AG04449 (cell line): Measurements from ENCODE around the gene TJP3.

ENCODE experiments used
- CTCF ChIA-PET: fragments of 350-600 bp; formaldehyde crosslinking; extraction: SDS; loops from one replicate; lab custom pipeline; 2021; ENCODE audit warnings: antibody characterized with exemption; lab: Yijun Ruan, JAX
- POLR2A ChIA-PET: fragments of 400-600, 350-600 bp; formaldehyde crosslinking; extraction: SDS; loops from one replicate; lab custom pipeline; 2020; ENCODE audit warnings: antibody characterized with exemption, inconsistent platforms; lab: Yijun Ruan, JAX
- DNase-seq: peaks from one replicate; pipeline ENCODE4 v3.0.0-alpha.2; 2010; ENCODE audit warnings: low read depth, low spot score
- H3K4me3 ChIP-seq: 2 replicates; pipeline ENCODE4 v1.5.1; 2011; ENCODE audit warnings: low read depth, mild to moderate bottlenecking, control low read depth, low read length
- TF ChIP-seq, protein P1 (sequence below): IDR thresholded peaks from one replicate; pipeline ENCODE4 v1.5.1; 2011; ENCODE audit warnings: mild to moderate bottlenecking, moderate library complexity, low read length, control low read depth, inconsistent platforms; ENCODE audit not compliant: insufficient read depth; ENCODE audit errors: missing control alignments

TJP3 gene

GRCh38 chr19:3708207-3708931 is at the start of gene TJP3:
TSS of gene TJP3 (plus strand) at chr19:3708384. CDS start at chr19:3728433, 20,049 bp downstream.
- no peak for DNase-seq
- TF ChIP-seq, protein P1, sequence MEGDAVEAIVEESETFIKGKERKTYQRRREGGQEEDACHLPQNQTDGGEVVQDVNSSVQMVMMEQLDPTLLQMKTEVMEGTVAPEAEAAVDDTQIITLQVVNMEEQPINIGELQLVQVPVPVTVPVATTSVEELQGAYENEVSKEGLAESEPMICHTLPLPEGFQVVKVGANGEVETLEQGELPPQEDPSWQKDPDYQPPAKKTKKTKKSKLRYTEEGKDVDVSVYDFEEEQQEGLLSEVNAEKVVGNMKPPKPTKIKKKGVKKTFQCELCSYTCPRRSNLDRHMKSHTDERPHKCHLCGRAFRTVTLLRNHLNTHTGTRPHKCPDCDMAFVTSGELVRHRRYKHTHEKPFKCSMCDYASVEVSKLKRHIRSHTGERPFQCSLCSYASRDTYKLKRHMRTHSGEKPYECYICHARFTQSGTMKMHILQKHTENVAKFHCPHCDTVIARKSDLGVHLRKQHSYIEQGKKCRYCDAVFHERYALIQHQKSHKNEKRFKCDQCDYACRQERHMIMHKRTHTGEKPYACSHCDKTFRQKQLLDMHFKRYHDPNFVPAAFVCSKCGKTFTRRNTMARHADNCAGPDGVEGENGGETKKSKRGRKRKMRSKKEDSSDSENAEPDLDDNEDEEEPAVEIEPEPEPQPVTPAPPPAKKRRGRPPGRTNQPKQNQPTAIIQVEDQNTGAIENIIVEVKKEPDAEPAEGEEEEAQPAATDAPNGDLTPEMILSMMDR: no peak
- ChIA-PET CTCF (interaction anchor here (1.1 to 7.5 kb wide), 7 partner anchors 9 to 53 kb away, joined by 3 to 63 read pairs (median 5); partner anchors contain the start of gene PIP5K1C), POLR2A (no interaction called here)
- H3K4me3 ChIP-seq: no peak within 1 kb of the TSS

DNA sequence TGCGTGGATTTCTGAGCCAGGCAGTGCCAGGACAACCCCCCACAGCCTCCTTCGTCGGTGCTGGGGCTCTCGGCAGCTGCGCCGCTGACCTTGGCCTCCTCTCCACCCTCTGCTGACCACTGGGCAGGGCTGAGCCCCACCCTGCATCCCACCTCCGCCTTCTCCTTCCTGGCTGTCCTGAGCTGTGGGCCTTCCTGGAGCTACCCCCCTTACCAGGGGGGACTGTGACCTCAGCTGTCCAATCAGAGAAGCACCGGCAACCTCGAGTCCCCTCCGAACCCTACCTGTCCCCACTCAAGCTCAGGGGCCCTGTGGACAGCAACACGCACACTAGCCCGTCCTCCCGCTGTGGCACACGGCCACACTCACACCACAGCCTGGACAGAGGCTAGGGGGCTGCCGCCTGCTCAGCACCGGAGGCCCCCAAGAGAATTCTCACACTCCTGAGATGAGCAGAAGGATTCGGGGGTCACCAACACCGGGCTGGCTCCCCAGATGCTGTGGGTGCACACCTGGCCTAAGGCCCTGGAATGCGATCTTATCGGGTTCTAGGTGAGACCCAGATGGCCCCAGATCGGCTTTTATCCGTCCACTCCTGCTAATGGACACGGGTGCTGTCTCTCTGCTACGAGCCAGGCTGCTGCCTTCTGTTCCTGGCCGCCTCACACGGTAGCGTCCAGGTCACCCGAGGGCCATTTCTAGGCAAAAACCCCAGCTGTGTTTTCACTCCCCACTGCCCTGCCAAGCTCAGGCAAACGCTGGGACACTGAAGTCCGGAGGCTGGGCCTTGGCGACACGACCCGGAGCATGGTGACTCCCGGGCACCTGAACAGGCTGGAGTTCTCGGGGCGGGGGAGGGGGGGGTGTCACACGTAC is 49.1 kb upstream of the TJP3 start:
- no peak overlapping the region for H3K4me3 ChIP-seq
- TF ChIP-seq, protein P1: no peak
- ChIA-PET POLR2A (no interaction called here), CTCF (interaction anchor here (1.5 to 2.0 kb wide), 2 partner anchors 34 to 40 kb away, joined by 3 to 5 read pairs; no protein-coding TSS in a partner anchor)
- DNase-seq: no peak

DNA sequence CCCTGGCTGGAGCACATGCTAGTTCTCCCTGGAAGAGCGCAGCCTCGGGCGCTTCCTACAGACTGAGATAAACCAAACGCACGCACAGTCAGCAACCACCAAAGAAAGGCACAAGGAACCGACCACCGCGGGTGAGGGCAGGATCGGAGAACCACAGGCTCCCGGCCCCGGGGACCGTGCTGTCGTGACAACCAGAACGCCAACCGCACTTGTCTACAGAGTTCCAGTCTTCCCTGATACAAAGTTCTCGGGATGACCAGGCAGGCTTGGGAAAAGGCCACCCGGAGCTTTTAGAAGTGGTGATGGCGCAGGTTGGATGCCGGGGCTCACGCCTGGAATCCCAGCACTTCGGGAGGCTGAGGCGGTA is 48.5 kb upstream of the TJP3 start:
- POLR2A ChIA-PET: no interaction called here

GRCh38 chr19:3660493-3661219 is 47.5 kb upstream of the TJP3 start:
- no peak for DNase-seq
- ChIA-PET CTCF (interaction anchor here (1.0 to 2.0 kb wide), 7 partner anchors 10 to 116 kb away, joined by 3 to 7 read pairs (median 3); no protein-coding TSS in a partner anchor), POLR2A (no interaction called here)
- H3K4me3 ChIP-seq: no peak overlapping the region
- TF ChIP-seq, protein P1: no peak

More for the DNA sequence above, 48.5 kb upstream of the TJP3 start:
- H3K4me3 ChIP-seq: no peak overlapping the region
- CTCF ChIA-PET: interaction anchor here (1.5 to 2.0 kb wide), 2 partner anchors 33 to 39 kb away, joined by 3 to 5 read pairs; no protein-coding TSS in a partner anchor
- TF ChIP-seq, protein P1: no peak
- DNase-seq: no peak

DNA sequence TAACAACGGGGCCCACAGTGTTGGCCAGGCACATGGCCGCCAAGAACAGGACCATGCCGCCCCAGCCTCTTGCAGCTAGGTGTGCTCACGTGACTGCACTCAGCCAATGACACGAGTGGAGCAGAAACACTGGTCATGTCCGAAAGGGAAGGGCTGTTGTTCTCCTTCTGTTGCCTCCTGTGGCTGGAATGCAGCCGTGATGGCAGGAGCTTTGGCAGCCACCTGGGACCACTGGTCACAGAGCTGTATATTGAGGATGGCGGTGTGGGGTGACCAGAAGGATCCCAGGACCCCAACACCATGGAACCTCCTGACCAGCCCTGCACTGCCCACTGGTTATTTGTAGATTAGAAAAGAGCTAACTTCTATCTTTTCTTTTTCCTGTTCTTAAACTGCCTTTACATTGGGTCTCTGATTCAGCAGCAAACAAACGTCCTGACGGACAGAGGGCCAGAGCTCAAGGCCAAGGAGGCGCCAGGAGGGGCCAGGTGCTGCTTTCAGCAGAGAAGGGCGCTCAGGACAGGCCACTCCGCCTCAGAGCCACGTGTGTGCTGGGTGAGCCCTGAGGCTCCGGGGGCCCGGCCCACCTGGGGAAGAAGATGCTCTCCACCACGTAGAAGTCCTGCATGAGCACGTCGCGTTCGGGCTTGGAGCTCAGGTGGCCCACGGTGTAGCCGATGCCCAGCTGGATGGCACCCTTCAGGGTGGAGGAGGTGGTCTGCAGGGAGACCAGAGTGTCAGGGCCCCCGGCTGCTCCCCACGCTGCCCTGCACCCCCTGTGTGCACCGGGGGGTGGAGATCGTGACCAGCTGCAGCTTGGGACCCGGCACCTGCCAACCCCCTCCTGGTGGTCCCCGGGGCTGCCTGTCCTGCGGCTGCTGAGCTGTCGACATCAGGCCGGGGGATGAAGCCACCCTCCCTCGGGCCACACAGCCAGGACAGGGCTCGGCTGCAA is 46.6 kb upstream of the TJP3 start:
- TF ChIP-seq, protein P1: no peak
- POLR2A ChIA-PET: interaction anchor here (0.6 kb wide), 1 partner anchor 29 kb away, joined by 3 read pairs; no protein-coding TSS in a partner anchor
- DNase-seq: no peak
- CTCF ChIA-PET: interaction anchor here (0.9 to 1.8 kb wide), 11 partner anchors 9 to 117 kb away, joined by 3 to 7 read pairs (median 3); no protein-coding TSS in a partner anchor
- H3K4me3 ChIP-seq: no peak overlapping the region
